H1 (cell line): ENCODE data around the gene GDF3. TPM values are rescaled to one million over a fixed set of nuclear protein-coding genes. Genes with fewer than 3 reads are reported as not detected.

ENCODE experiments used
- ASH2L ChIP-seq: fragments of 200-600, 300-600 bp; sonication (generic); IDR thresholded peaks from one replicate; pipeline ENCODE4 v1.7.1; 2017; ENCODE audit warnings: low read length
- polyA plus RNA-seq, 7 experiments: library from polyadenylated mRNA; depleted of rRNA in 3 of 7; stranded (reverse) in 5 of 7; unstranded in 2 of 7; fragments of >200 nt in 5 of 7; fragments of 200-250 nt in 2 of 7; gene quantifications; 1 replicate in 5 of 7; 2 replicates in 1 of 7; 4 replicates in 1 of 7; pipeline versions ENCODE4 v1.2.1 to v1.2.3, GENCODE V29; 2011 to 2013; ENCODE audit warnings: missing spikeins in 2 of 7, mixed read lengths in 2 of 7
- total RNA-seq: library from RNA; stranded (reverse); fragmentation: NEBNext Ultra II Directional; extraction: Animal tissue kit (Norgen Biotek cat#: 25700); gene quantifications from 2 replicates; pipeline ENCODE4 v1.2.1, GENCODE V29; 2021

Gene GDF3
- total and polyA plus RNA-seq, 2 of the 8 experiments (the other 6 are each of a cell fraction or from before 2014, with no cell fraction given): 4.3 to 16.8 TPM

GRCh38 chr12:7712841-7713442, 17.4 kb upstream of the GDF3 start (continued):
- no peak for TF ChIP-seq ASH2L
